HCT116 (cell line): ENCODE measurements around the gene SEC22A. TPM values are rescaled to one million over a fixed set of nuclear protein-coding genes. Genes with fewer than 3 reads are reported as not detected.

Source experiments
- ATAC-seq: fragments of 200-7000 bp; cut with Tn5 transposase; 2 replicates; pipeline ENCODE4 v1.9.1; 2020; ENCODE audit warnings: mild to moderate bottlenecking, moderate library complexity
- BruUV-seq: library from RNA; stranded (reverse); fragments of 400-500 nt; replicated peaks from 2 replicates; lab custom pipeline; 2021; lab: Mats Ljungman, UMichigan
- CTCF ChIA-PET: fragments of 300-600 bp; sonication (Branson Sonifier 250); formaldehyde crosslinking; loops from one replicate; lab custom pipeline; 2021; ENCODE audit warnings: antibody characterized with exemption; lab: Charles Lee
- POLR2A ChIA-PET: fragments of 300-600, 350-600 bp; sonication (Branson Sonifier 250); formaldehyde crosslinking; loops from one replicate; lab custom pipeline; 2021; ENCODE audit warnings: antibody characterized with exemption; lab: Charles Lee
- RAD21 ChIA-PET, 2 experiments: fragments of 300-600 bp; sonication (Branson Sonifier 250); formaldehyde crosslinking; loops; one replicate each; lab custom pipeline; 2023; ENCODE audit warnings: low total read pairs in 2 of 2; ENCODE audit not compliant: uncharacterized antibody in 2 of 2, unreplicated experiment in 2 of 2, low non-redundant PET in 1 of 2; lab: Charles Lee
- DNase-seq: peaks from one replicate; pipeline ENCODE4 v3.0.0-alpha.2; 2010; ENCODE audit warnings: low read depth, low spot score
- H2AFZ ChIP-seq: fragments of 200-600 bp; shearing (Covaris generic), sonication (generic); 2 replicates; pipeline ENCODE4 v1.6.1; 2017; ENCODE audit warnings: low read depth, mixed run types, mixed read lengths, antibody characterized with exemption, low read length; ENCODE audit not compliant: poor library complexity, severe bottlenecking
- H3K27ac ChIP-seq: 2 replicates; pipeline ENCODE4 v1.5.1; 2012; ENCODE audit warnings: low read depth, low read length
- H3K27me3 ChIP-seq: fragments of 200-600 bp; sonication (generic); 2 replicates; pipeline ENCODE4 v1.6.1; 2016; ENCODE audit warnings: mixed run types, low read length, mixed read lengths; ENCODE audit not compliant: insufficient read depth
- H3K36me3 ChIP-seq, 2 experiments: fragments of 200-500 bp in 1 of 2; fragments of 200-600 bp in 1 of 2; sonication (Bioruptor generic) in 1 of 2; sonication (generic) in 1 of 2; 2 replicates each; pipeline versions ENCODE4 v1.5.1 to v1.6.1; 2014 to 2016; ENCODE audit warnings: low read length in 2 of 2, inconsistent platforms in 1 of 2, mixed read lengths in 1 of 2, mixed run types in 1 of 2; ENCODE audit not compliant: insufficient read depth in 2 of 2, control insufficient read depth in 1 of 2
- H3K4me1 ChIP-seq, 2 experiments: fragments of 200-600 bp in 1 of 2; sonication (generic) in 1 of 2; 2 replicates each; pipeline versions ENCODE4 v1.5.1 to v1.6.1; 2012 to 2017; ENCODE audit warnings: low read length in 2 of 2, inconsistent platforms in 1 of 2, mild to moderate bottlenecking in 1 of 2, mixed read lengths in 1 of 2, mixed run types in 1 of 2, moderate library complexity in 1 of 2; ENCODE audit not compliant: insufficient read depth in 2 of 2, control insufficient read depth in 1 of 2
- H3K4me2 ChIP-seq: fragments of 200-600 bp; sonication (generic); 2 replicates; pipeline ENCODE4 v1.6.1; 2017; ENCODE audit warnings: mixed run types, low read length, mixed read lengths
- H3K4me3 ChIP-seq, 2 experiments: fragments of 200-600 bp in 1 of 2; sonication (generic) in 1 of 2; replicated peaks in 1 of 2; 2 replicates each; pipeline ENCODE4 v1.5.1; 2011 to 2016; ENCODE audit warnings: low read length in 2 of 2, control low read depth in 1 of 2, low read depth in 1 of 2, mild to moderate bottlenecking in 1 of 2, mixed read lengths in 1 of 2, mixed run types in 1 of 2
- H3K79me2 ChIP-seq: fragments of 200-600 bp; sonication (generic); 2 replicates; pipeline ENCODE4 v1.6.1; 2017; ENCODE audit warnings: mild to moderate bottlenecking, mixed run types, low read length, moderate library complexity, mixed read lengths; ENCODE audit not compliant: insufficient read depth
- H3K9ac ChIP-seq: fragments of 200-600 bp; sonication (generic); 2 replicates; pipeline ENCODE4 v1.6.1; 2016; ENCODE audit warnings: low read length, mixed read lengths
- H3K9me2 ChIP-seq: fragments of 200-600 bp; sonication (generic), shearing (Covaris generic); 2 replicates; pipeline ENCODE4 v1.6.1; 2017; ENCODE audit warnings: mixed run types, mild to moderate bottlenecking, moderate library complexity; ENCODE audit not compliant: insufficient read depth
- H3K9me3 ChIP-seq, 2 experiments: fragments of 200-500 bp in 1 of 2; fragments of 200-600 bp in 1 of 2; sonication (Bioruptor generic) in 1 of 2; sonication (generic) in 1 of 2; 2 replicates each; pipeline ENCODE4 v1.6.1; 2014 to 2017; ENCODE audit warnings: low read length in 2 of 2, mixed read lengths in 2 of 2, inconsistent platforms in 1 of 2, low read depth in 1 of 2, mild to moderate bottlenecking in 1 of 2, mixed run types in 1 of 2, moderate library complexity in 1 of 2; ENCODE audit not compliant: control insufficient read depth in 1 of 2, insufficient read depth in 1 of 2
- H4K20me1 ChIP-seq: fragments of 200-600 bp; sonication (generic), shearing (Covaris generic); 2 replicates; pipeline ENCODE4 v1.6.1; 2017; ENCODE audit warnings: mixed run types, mild to moderate bottlenecking, moderate library complexity; ENCODE audit not compliant: insufficient read depth
- CEBPB ChIP-seq: IDR thresholded peaks from 2 replicates; pipeline ENCODE4 v1.6.1; 2012; ENCODE audit warnings: low read depth
- CTCF ChIP-seq, 3 experiments: fragments of 200-600 bp in 1 of 3; sonication (generic) in 1 of 3; IDR thresholded peaks in 2 of 3; conservative IDR thresholded peaks in 1 of 3; 2 replicates each; pipeline ENCODE4 v1.5.1; 2012 to 2017; ENCODE audit warnings: low read depth in 2 of 3, low read length in 2 of 3, antibody characterized with exemption in 1 of 3, borderline replicate concordance in 1 of 3, control low read depth in 1 of 3, mild to moderate bottlenecking in 1 of 3, mixed read lengths in 1 of 3, mixed run types in 1 of 3, moderate library complexity in 1 of 3; ENCODE audit not compliant: insufficient read depth in 1 of 3
- EGR1 ChIP-seq: IDR thresholded peaks from 2 replicates; pipeline ENCODE4 v1.6.1; 2012; ENCODE audit warnings: low read depth
- EZH2 ChIP-seq: fragments of 200-600 bp; sonication (generic); IDR thresholded peaks from 2 replicates; pipeline ENCODE4 v1.6.1; 2017; ENCODE audit warnings: antibody characterized with exemption, mixed run types
- FOSL1 ChIP-seq: IDR thresholded peaks from 2 replicates; pipeline ENCODE4 v1.6.1; 2012; ENCODE audit warnings: low read depth
- MAX ChIP-seq: IDR thresholded peaks from 2 replicates; pipeline ENCODE4 v1.6.1; 2012
- POLR2A ChIP-seq: IDR thresholded peaks from 2 replicates; pipeline ENCODE4 v1.7.0; 2011; ENCODE audit warnings: borderline replicate concordance; ENCODE audit not compliant: insufficient read depth, insufficient read length; ENCODE audit errors: extremely low read depth
- RAD21 ChIP-seq: IDR thresholded peaks from 2 replicates; pipeline ENCODE4 v1.6.1; 2012; ENCODE audit warnings: low read depth, mild to moderate bottlenecking
- REST ChIP-seq: IDR thresholded peaks from 2 replicates; pipeline ENCODE4 v1.6.1; 2012; ENCODE audit warnings: low read depth
- SRF ChIP-seq: IDR thresholded peaks from 2 replicates; pipeline ENCODE4 v1.6.1; 2012; ENCODE audit warnings: low read depth
- YY1 ChIP-seq: IDR thresholded peaks from 2 replicates; pipeline ENCODE4 v1.6.1; 2011; ENCODE audit warnings: low read length, low read depth, moderate library complexity, mild to moderate bottlenecking; ENCODE audit not compliant: insufficient replicate concordance; ENCODE audit errors: extremely low read depth
- ZFX ChIP-seq: fragments of 450-650 bp; IDR thresholded peaks from 2 replicates; pipeline ENCODE4 v1.6.1; 2017
- ZNF274 ChIP-seq: fragments of 200-500 bp; sonication (Bioruptor generic); IDR thresholded peaks from 2 replicates; pipeline ENCODE4 v1.6.1; 2014; ENCODE audit warnings: mild to moderate bottlenecking, low read depth, low read length, inconsistent platforms
- intact Hi-C: fragments of 100-400 bp; cut with micrococcal nuclease; formaldehyde crosslinking; loops from 2 replicates; pipeline ENCODE4 v1.10.0; 2022
- total RNA-seq: library from RNA; stranded (reverse); gene quantifications from one replicate; pipeline ENCODE4 v1.2.1, GENCODE V29; 2021; ENCODE audit not compliant: unreplicated experiment

The SEC22A gene
- total RNA-seq, 1 experiment from 2014 or later, result 10.6 TPM

GRCh38 chr3:123258811-123259420 is 57.2 kb downstream of the SEC22A start:
- Histone ChIP-seq H3K9me3 (no peaks in the 10 kb centered on the region), H3K9ac (no peak overlapping the region), H4K20me1 (no peaks in the 10 kb centered on the region), H3K4me1 (no peaks in the 10 kb centered on the region), H3K27me3 (no peaks in the 10 kb centered on the region), H3K36me3 (no peaks in the 10 kb centered on the region), H3K79me2 (no peaks in the 10 kb centered on the region), H2AFZ (no peak overlapping the region), H3K4me2 (no peak overlapping the region), H3K9me2 (no peaks in the 10 kb centered on the region), H3K4me3 (no peak overlapping the region), H3K27ac (no peak overlapping the region)
- POLR2A ChIA-PET, result no interaction called here
- DNase-seq (peak; percentile 50), ATAC-seq (peak; percentile 94)
- BruUV-seq, result no TSS peak
- TF ChIP-seq RAD21, result peak; percentile 85
- TF ChIP-seq ZFX, result no peak
- peak; percentile 59 to 96 (median 75) for TF ChIP-seq CTCF (IDR thresholded peaks at IDR 0.05 in 2 of 3, conservative IDR thresholded peaks at IDR 0.05 in 1 of 3; ENCODE audit: borderline replicate concordance in 1 of 3, insufficient read depth in 1 of 3, low read depth in 2 of 3, low read length in 2 of 3)
- intact Hi-C loops, result loop anchor here (1.0 to 5.0 kb wide), 4 partner anchors 212 to 862 kb away; partner anchors contain the start of gene SEMA5B
- CTCF ChIA-PET, result interaction anchor here (1.0 to 1.6 kb wide), 3 partner anchors 10 to 866 kb away, joined by 3 to 4 read pairs (median 4); no protein-coding TSS in a partner anchor
- RAD21 ChIA-PET, result interaction anchor here (0.6 kb wide), 2 partner anchors 232 to 324 kb away, joined by 3 to 7 read pairs; partner anchors contain the start of gene SEMA5B (in 1 of the 2)

GRCh38 chr3:123261666-123262065 is 59.9 kb downstream of the SEC22A start:
- Histone ChIP-seq H3K4me3 (no peak overlapping the region), H3K27me3 (no peaks in the 10 kb centered on the region), H3K4me2 (no peak overlapping the region), H3K27ac (no peak overlapping the region), H3K9me2 (no peaks in the 10 kb centered on the region), H4K20me1 (no peaks in the 10 kb centered on the region), H3K9ac (no peak overlapping the region), H3K79me2 (no peaks in the 10 kb centered on the region), H3K36me3 (0 out of 4 replicates have a peak, but pooled peaks cover 0 to 4% of the 10 kb centered on the region in 2 experiments), H3K4me1 (no peaks in the 10 kb centered on the region), H2AFZ (no peak overlapping the region), H3K9me3 (no peaks in the 10 kb centered on the region)
- no peak for ATAC-seq
- CTCF ChIA-PET, result no interaction called here
- RAD21 ChIA-PET, result no interaction called here
- DNase-seq, result no peak
- intact Hi-C loops, result no loop called here
- no TSS peak for BruUV-seq
- POLR2A ChIA-PET, result no interaction called here
- no peak for TF ChIP-seq YY1
- TF ChIP-seq SRF, result no peak
- no peak for TF ChIP-seq EGR1
- TF ChIP-seq FOSL1, result no peak
- no peak for TF ChIP-seq POLR2A
- no peak for TF ChIP-seq CEBPB
- no peak for TF ChIP-seq ZNF274
- no peak for TF ChIP-seq EZH2
- TF ChIP-seq MAX, result no peak
- no peak for TF ChIP-seq REST
